HG03095 (cell line): ENCODE measurements around the gene AKAP8L.
"Not testable (repeated sequence)": the region's sequence is repeated elsewhere in the genome, so short reads cannot be mapped to it uniquely, and the experiment has no call there.

Source experiments
- ATAC-seq: cut with Tn5 transposase; IDR thresholded peaks from one replicate; pipeline ENCODE4 v1.9.1; 2021; ENCODE audit warnings: moderate library complexity; ENCODE audit not compliant: unreplicated experiment

AKAP8L gene

DNA sequence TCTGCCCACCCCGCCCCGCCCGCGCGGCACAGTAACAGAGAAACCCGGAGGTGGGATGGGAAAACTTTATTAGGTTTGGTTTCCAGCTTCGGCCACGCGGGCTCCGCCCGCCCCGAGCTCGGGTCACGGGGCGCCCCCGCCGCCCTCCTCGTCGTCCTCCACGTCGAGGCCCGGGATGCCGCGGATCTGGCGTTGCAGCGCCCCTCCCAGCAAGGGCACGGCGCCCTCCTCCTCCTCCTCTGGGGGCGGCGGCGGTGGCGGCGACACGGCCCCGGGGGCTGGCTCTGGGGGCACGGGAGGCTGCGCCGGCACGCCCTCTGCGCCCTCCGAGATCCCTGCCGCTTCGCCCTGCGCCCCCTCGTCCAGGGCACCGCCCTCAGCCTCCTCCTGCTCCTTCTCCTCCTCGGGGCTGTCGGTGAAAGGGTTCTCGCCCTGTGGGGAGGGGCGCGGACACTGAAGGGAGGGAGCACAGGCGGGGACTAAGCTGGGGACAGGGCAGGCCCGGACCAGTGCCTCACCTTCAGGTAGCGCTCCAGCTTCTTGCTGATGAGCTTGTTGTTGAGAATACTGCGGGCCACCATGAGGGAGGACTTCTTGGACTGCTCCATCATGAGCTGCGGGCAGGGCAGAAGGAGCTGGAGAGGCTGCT is 38.7 kb downstream of the AKAP8L start:
- ATAC-seq = peak; percentile 24

DNA sequence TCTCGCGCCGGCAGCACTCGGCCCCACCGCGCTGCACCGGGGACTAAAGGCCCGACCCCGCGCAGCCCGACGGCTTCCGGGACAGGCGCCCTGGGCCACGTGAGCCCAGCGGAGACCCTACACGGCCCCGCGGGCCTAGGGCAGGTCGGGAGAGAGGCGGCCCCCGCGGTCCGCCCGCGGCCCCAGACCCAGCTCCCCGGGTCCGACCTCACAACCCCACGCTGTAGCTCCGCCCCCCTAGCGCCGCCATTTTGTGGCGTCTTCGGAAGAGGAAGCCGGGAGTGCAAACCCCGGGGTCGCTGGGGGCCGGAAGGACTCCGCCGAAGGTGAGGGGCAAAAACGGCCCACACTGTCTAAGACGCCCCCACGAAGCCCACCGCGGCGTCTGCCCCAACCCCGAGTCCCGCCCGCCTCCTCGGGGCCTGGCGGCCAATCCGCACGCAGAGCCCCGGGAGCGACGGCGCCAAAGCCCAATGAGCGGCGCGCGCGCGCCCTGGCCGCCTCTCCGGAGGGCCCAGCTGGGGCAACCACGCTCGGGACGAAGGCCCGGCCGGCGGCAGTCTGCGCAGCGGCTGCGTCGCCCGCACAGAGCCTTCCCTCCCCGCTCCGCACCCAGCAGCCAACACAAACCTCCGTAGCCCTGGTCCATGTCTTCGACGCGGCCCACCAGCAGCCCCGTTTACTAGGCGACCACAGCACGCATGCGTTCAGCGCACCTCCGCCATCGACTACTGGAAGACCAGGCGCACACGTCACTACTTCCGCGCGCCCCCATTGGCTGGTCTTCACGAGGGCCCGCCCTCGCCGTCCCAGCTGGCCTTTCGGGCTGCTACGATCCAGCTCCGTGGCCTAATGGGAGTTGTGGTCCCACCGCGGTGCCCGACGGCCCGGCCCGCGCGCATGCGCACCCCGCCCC is 39.4 kb downstream of the AKAP8L start, which contains the start of gene AKAP8:
TSS of gene AKAP8 (minus strand) at position 705 of the 916 bp plus-strand sequence. CDS start at position 649, 56 bp downstream.
- ATAC-seq = peak; percentile 69

DNA sequence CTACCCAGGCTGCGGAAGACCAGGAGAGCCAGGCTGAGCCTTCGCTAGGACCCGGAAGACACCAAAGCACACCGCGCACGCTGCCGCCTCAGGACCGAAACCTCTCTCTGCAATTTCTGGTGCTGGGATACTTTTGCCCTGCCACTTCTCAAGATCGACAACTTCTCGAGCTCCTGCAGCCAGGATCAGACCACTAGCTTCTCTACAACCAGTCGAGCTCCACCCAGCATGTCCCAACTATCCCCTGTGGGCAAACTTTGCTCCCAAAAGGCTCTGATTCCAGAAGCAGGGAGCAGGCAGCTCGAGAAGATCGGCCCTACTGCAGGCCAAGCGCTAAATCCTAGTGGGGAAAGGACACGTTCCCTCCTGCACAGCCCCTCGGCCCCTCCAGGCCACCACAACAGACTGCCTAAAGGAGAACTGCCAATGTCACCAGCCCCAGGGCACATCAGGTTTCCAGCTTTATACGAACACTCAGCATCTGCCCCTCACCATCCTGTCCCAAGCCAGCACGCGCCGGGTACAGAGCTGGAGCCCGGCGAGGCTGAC is 40.2 kb downstream of the AKAP8L start:
- no peak for ATAC-seq

DNA sequence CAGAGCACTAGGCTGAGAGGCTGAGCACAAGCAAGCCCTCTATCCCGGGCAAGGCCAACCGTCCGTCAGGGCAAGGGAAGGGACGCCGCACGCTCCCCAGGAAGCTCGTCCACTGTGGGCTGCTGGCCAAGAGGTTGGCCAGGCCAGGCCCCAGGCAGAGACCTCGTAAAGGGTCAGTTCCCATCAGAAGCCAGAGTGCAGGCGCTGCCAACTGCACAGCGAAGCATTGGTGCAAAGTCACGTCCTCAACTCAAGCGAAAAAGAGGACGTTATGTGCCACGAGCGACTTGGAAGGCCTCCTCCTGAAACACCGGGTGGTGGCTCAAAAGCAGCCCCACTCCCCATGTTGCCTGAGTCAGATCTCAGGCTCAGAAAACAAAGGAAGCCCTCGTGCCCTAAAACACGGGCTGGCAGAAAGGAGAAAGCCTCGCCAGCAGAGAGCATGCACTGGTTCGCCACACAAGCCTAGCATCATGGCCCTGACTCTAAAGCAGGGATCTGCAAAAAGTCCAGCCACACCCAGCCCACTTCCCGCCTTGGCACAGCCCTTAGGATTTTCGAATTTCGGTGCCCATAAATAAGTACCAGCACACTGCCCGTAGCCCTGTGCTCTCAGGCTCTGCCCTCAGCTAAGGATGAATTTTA is 43.9 kb downstream of the AKAP8L start:
- no peak for ATAC-seq

DNA sequence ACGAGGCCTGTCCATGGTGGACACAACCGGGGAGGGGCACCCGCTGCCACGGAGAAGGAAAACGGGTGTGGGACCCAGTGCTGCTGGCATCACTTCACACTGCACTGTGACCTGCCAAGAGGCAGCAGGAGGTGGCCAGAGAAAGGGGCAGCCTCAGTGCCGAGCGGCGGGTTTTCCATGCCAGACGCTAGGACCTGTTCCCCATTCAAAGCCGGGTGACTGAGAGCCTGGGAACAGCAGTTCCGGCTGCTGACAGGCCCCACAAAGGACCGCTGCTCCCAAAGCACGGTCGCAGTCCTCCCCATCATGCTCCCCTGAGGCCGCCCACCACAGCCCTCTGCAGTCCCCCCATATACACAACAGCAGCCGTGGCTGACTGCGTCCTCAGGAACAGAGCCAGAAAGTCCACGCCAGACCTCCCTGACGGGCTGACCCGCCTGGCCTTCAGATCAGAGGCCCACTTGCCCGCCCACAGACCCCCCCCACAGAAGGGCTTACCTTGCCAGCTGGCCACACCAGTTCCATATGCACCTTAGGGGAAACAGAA is 44.6 kb downstream of the AKAP8L start:
- ATAC-seq = no peak

DNA sequence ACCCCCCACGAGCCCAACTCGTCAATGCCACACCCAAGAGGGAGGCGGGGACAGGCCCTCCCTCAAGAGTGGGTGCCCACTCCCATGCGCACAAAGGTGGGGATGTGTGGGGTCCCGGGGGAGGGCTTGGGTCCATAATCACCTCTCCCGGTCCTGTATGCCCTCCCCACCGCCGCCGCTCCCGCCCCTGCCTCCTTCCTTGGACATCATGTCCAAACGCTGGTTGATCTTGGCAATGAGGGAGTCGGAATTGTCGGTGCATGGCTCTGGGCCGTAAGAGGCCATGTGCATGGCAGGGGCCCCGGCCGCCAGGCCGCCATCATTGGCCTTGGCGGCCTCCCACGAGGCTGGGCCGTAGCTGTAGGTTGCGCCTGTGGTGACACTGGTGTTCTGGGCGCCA is 45.1 kb downstream of the AKAP8L start:
- ATAC-seq = no peak

DNA sequence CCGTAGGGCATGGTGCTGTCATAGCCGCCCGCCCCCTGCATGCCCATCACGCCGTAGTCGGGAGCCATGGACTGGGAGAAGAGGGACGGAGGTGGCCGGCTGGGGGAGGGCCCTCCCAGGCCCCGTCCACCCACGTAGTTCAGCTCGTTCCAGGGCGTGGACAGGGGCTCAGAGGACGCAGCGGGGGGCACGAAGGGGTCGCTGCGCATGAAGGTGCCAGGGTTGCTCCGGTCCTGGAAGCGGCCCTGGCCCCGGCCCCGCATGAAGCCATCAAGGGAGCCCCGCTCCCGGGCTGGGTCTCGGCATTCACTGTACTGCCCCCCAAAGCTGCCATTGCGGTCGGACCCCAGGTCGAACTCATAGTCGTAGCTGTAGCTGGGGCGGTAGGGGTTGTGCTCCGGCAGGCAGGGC is 45.9 kb downstream of the AKAP8L start:
- ATAC-seq = no peak

DNA sequence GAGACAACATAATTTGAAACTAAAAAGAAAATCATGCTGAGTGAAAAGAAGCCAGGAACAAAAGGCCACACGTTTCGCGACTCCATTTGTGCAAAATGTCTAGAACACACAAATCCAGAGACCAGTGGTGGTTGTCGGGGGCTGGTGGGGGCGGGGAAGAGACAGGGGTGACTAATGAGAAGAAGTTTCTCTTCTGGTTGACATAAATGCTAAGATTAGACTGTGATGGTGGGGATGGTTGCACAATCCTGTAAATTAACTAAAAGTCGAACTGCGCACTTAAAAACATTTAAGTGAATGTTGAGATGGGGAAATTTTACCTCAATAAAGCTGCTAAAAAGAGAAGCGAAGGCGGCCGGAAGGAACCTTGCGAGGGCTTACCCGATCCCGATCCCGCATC is 46.3 kb downstream of the AKAP8L start:
- ATAC-seq = no peak

DNA sequence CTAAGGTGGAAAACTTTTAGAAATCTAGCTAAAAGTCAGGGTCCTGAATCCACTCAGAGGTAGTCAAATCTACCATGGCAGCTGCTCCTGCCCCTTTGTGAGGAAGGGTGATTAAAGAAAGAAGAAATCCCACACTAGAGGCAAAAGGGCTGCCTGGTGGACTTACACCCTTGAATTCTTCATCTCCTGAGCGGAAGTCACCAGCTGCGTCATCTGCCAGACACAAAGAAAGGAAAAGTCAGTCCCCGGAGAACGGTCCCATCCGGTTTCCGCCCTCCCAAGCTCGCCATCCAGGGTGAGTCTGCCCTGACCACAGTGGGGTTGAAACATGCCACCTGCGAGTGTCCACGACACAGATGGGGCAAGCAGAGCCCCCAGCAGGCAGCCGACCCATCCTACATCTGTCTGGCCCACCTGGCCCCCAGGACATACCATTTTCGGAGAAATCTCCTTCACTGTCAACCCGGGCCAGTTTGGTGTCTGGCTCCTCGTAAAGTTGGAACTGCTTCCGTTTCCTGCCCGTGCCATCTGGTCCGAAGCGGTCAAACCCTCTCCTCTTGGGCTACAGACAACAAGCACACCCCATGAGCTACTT is 46.9 kb downstream of the AKAP8L start:
- ATAC-seq = no peak

DNA sequence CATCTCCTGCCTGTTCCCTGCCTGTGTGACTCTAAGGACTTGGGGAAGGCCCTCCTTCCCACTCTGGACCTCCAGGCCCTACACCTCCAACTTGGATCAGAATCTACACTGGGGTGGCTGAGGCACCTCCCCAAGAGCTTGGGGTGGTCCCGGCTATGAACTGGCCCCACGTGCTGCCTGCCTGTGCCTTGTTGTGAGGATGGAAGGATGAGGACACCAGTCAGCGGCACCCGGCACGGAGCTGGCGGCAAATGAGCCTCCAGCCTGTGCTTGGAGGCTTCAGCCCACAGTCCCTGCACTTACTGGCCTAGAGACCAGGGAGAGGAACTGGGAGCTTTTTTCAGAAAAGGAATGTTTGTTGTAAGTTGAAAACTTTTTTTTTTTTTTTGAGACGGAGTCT is 47.7 kb downstream of the AKAP8L start:
- ATAC-seq = no peak

DNA sequence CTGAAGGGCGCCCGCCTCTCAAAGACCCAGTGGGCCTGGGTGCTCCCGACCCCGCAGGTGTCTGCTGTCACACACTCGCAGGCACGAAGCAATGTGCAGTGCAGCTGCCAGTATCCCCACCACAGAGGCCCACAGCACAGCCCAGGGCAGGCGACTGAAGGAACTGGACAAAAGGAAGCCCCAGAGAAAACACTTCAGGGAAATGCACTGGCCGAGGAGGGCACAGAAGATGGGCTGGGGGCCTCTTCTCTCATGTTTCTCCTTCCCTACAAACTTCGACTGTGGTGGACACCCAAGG is 49.2 kb downstream of the AKAP8L start:
- no peak for ATAC-seq

DNA sequence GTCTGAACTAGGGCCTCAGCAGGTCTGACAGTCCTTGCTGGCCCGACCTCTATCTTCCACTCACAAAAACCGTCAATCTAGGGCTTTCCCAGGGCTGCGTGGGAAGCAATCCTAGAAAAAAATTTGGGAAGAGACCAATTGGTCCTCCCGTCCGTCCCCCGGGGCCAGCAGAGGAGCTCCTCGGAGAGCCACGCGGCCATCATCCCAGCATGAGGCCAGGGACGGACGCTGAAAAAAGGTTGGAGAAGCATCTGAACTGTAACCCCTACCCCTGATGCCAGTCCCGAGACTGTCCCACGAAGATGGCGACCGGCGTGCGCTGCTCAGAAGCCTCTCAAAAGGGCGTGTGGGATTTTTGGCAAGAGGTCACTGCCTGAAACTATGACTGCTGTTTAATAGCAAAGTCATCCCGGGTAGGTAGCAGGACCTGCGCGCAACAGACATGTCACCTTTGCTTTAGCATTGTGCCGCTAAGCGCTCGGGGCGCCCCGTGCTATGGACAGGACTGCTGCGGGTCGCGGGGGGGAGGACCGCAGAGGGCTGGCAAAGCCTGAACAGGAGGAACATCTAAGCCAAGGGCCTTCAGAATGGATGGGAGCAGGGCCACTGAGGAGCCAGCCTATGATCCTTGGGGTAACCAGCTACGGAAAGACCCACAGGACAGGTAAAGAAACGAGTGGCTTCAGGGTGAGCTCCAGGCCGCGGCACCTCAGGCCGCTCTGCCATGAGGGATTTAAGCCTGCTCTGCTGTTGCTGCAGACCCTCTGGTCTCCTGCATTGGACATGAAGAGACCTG is 49.8 kb downstream of the AKAP8L start:
- no peak for ATAC-seq

DNA sequence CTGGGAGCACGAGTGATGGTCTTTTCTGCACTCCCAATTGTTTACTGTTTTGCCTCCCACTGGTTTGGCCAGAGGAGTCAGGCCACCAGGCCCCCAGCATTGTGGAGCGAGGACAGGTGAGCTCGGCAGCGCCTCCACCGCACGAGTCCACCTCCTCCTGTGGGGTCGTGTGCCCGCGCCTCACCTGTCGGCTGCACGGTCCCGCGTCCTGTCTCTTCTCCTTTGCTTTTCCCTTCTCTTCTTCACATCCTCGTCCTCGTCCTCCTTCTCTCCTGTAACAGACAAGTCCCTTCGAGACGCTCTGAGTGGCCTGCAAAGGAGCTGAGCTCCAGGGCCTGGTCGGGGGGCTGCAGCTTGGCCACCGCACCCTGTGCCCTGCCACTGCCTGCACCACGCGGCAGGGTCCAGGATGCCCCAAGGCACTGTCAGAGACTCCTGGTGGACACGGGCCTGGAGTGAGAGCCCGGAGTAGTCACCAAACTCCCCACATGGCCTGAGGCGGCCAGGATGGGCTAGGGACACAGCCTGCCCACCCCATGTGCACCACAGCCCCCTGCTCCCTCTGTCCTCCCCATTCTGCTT is 50.6 kb downstream of the AKAP8L start:
- no peak for ATAC-seq

DNA sequence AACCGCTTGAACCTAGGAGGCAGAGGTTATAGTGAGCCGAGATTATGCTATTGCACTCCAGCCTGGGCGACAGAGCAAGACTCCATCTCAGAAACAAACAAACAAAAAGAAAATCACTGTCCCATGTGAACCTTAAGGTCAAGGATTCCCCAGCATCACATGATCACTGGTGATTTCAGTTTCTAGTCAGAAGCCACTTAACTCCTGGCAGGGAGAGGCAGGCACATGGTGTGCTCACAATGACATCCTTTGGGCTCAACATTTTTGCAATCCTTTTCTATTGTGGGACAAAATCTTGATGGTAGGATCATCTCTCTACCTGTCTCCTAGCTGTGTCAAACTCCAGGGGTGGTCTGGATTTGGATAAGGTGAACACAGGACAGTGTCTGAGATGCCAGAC is 51.3 kb downstream of the AKAP8L start:
- no peak for ATAC-seq

DNA sequence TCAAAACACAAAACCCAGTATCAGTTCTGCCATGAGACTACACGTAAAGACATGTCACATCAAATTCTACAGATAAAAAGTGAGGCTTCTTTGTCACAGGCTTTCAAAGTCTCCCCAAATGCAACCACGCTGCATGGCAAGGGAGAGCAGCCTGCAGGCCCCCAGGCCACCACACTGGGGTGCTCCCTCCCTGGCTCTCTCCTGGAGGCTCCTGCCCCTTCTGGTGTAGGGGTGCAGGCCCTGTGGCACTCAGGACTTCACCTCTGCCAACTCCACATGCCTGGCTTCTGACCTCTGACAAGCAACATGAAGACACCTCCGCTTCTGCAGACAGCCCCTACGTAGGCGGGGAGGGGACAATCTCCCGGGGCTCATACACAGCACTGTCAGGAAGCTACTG is 53.5 kb downstream of the AKAP8L start:
- ATAC-seq = no peak

DNA sequence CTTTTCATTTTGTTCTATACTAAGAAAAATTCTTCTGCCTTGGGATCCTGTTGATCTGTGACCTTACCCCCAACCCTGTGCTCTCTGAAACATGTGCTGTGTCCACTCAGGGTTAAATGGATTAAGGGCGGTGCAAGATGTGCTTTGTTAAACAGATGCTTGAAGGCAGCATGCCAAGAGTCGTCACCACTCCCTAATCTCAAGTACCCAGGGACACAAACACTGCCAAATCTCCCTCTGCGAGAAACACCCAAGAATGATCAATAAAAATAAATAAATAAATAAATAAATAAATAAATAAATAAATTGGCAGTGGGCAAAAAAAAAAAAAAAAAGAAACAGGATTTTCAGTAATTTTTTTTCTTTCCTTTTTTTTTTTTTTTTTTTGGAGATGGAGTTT is 55.0 kb downstream of the AKAP8L start:
- ATAC-seq = not testable (repeated sequence)

DNA sequence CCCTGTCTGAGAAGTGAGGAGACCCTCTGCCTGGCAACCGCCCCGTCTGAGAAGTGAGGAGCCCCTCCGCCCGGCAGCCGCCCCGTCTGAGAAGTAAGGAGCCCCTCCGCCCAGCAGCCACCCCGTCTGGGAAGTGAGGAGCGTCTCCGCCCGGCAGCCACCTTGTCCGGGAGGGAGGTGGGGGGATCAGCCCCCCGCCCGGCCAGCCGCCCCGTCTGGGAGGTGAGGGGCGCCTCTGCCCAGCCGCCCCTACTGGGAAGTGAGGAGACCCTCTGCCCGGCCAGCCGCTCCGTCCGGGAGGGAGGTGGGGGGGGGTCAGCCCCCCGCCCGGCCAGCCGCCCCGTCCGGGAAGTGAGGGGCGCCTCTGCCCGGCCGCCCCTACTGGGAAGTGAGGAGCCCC is 55.7 kb downstream of the AKAP8L start:
- ATAC-seq = not testable (repeated sequence)

DNA sequence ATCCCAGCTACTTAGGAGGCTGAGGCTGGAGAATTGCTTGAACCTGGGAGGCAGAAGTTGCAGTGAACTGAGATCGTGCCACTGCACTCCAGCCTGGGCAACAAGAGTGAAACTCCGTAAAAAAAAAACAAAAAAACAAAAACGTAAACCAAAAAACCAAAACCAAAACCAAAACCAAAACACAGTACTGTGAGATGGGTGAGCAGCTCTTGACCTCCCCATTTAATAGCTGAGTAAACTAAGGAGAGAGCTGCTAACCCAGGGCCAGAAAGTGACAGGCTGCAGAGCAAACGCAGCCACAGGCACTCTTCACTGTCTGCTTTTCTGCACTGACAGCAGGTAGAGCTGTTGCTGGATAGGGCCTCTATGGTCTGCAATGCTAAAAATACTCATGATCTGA is 58.8 kb downstream of the AKAP8L start:
- ATAC-seq = not testable (repeated sequence)

DNA sequence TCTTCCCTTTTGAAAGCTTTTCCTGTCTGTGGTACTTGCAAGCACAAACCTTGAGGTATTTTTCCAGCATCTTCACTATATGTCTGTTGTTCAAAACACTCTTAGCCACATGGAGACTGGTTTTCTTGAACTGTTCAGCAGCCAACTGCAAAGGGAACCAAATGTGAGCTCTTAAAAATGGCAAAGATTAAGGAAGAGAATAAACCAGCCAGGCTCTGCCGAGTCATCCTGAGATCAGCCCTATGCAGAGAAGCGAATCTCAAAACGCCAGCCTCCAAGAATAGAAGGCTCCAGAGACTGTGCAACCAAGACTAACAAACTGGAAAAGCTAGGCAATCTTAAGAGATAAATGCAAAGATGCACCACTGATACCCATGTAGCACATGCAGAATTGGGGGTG is 59.9 kb downstream of the AKAP8L start:
- ATAC-seq = no peak

DNA sequence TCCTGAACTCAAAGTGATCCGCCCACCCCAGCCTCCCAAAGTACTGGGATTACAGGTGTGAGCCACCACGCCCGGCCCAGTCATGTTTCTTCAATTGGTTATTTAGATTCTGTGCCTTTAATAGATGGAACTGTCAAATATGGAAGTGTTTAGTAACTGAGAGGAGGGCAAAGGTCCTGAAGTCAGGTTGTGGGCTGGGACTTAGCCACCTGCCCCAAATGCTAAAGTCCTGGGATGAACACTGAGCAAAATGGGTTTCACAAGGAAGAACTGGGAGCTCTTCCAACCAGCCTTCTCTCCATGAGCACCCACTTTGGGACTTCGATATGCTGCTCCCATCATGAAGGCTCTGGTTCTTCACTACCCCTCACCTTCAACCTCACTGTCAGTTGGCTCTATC is 60.9 kb downstream of the AKAP8L start:
- no peak for ATAC-seq
